Stimulated activated CD8-positive, alpha-beta memory T cell treated with anti-CD3 and anti-CD28 coated beads, Interleukin-4, amount 100 ng/mL, for 1 hour (primary cell): ENCODE results near the gene GSTM4.
"Not testable (repeated sequence)": the region's sequence is repeated elsewhere in the genome, so short reads cannot be mapped to it uniquely, and the experiment has no call there.

Experiments
- DNase-seq, 2 donors: peaks; one replicate each; pipeline ENCODE4 v3.0.0-alpha.2; 2020; ENCODE audit warnings: low read depth in 2 of 2, low spot score in 1 of 2

Gene GSTM4

DNA sequence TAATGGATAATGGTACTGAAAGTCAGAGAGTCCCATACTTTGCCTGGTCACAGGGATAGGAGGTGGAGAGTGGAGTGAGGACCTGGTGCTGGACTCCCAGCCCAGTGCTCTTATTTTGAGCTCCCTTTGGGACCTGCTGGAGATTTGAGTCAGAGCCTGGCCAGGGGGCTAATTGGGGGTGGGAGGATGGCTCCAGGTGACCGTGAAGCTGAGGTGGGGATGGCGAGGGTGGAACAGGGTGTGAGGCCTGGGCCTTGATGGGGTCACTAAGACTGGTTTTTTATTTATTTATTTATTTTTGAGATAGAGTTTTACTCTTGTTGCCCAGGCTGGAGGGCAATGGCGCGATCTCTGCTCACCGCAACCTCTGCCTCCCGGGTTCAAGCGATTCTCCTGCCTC lies 18.5 kb upstream of the GSTM4 start:
- DNase-seq = no peak

DNA sequence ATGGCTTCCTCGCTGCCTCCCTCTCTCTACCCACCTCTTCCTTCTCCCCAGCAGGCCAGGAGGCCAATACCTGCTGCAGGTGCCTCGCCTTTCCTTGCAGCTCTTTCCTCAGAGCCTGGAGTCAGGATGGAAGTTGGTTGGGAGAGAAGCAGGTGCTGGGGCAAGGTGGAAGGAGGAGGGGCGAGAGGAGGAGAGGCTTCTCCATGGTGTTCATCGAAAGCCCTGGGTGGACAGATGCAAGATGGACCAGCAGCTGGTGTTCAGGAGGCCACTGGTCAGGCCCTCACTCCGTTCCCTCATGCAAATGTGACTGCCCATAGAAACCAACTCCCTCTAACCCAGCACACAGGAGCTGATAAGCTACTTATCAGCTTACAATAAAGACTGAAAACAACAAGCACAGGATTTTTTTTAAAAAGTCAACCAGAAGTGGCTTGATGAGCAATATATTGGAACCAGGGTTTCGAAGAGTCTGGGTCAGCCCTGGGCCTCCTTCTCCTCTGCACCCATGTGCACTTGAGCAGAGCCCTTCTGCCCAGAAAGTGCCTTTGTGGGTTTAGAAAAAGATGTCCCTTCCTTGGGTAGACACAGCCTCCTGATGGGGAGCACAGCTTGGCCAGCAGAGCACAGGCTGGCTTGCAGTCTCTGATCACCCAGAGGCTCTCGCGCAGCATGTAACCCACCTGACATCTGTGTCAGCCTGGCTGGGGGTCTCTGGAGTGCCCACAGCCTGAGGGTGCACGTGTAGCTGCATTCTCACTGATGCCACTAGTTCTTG lies 16.6 kb upstream of the GSTM4 start:
- no peak for DNase-seq

DNA sequence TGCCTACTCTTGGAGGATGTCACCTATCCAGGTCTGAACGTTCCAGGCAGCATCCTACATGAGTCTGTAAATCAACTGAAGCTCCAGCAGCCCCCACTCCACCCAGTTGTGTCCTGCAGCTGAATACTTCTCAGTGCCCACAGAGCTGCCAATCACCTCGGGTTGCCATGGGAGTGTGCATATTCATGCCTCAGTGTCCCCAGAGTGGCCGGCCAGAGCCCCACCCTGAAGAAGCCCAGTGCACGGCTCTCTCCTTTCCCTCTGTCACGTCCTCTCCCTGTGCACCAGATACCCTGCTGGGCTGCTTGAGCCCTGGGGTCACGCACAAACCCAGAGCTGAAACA lies 16.1 kb upstream of the GSTM4 start:
- no peak for DNase-seq

DNA sequence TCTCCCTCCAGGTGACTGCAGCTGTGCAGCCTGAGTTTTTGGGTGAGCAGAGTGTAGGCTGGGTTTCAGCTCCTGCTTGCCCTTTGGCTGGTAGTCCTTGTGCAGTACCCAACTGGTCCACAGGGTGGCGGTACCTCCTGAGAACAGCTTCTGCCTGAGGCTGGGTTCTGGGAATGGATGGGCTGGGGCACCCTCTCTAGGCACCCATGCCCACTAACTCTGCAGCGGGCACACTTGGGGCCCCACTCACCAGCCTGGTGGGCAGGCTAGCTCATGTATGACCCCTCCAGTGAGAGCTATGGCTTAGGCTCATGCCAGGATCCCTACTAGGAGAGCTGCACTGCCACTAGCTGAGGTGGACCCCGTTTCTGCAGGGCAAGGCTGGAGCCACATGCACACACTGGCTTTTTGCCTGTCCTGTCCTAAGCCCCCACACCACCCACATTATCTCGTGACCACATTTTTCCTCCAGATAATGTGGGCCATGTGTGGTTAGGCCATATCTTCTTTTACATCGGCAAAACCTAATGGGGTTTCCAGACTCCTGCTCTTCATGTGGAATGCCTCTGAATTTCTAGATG lies 15.5 kb upstream of the GSTM4 start:
- peak; percentile 83 to 91 for DNase-seq

DNA sequence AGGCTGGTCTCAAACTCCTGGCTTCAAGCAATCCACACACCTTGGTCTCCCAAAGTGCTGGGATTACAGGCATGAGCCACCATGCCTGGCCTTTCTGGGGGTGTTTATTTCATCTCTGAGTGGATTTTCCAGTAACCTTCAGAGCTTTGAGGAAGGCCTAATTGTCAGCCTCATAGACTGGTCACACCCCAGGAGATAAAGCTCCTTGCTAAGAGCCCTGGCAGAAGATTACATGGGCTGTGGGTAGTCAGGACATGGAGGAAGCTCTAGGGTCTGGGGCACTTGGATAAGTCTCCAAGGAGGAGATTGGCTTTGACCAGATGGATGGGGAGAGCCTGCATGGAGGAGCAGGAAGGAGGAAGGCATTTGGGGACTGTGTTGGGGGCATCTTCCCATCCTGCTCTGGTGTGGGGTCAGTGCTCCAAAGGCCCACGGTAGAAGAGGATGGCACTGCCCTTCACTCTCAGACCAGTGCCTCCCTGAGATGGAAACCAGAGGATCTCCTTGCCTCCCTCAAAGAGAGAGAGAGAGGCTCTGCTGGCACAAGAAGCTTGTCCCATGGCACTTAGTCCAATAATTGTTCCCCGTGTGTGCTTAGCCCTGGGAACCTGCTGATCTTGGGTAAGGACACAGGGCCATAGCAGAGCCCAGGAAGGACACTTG lies 14.7 kb upstream of the GSTM4 start:
- no peak for DNase-seq

DNA sequence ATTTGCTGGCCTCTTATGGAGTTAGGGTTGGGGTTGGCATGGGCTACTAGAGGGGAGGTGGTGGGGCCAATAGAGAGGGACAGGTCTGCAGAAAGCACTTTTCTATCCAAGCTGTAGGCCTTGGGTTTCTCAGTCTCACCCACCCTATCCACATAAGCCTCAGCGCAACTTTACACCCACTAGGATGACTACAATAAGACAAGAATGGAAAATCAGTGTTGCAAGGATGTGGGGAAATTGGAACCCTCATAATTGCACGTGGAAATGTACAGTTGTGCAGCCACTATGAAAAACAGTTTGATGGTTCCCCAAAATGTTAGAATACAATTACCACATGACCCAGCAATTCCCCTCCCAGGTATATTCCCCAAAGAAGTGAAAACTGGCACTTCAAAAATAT lies 14.0 kb upstream of the GSTM4 start:
- no peak for DNase-seq

DNA sequence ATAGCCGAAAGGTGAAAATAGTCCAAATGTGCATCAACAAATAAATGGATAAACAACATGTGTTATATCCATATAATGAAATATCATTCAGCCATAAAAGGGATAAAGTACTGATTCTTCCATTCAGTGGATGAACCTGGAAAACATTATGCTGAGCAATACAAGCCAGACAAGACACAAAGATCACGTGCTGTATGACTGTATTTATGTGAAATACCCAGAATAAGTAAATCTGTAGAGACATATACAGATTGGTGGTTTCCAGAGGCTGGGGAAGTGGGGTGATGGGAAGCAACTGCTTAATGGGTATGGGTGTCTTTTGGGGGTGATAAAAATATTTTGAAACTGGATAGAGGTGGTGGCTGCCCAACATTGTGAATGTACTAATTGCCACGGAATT lies 13.3 kb upstream of the GSTM4 start:
- DNase-seq = no peak

DNA sequence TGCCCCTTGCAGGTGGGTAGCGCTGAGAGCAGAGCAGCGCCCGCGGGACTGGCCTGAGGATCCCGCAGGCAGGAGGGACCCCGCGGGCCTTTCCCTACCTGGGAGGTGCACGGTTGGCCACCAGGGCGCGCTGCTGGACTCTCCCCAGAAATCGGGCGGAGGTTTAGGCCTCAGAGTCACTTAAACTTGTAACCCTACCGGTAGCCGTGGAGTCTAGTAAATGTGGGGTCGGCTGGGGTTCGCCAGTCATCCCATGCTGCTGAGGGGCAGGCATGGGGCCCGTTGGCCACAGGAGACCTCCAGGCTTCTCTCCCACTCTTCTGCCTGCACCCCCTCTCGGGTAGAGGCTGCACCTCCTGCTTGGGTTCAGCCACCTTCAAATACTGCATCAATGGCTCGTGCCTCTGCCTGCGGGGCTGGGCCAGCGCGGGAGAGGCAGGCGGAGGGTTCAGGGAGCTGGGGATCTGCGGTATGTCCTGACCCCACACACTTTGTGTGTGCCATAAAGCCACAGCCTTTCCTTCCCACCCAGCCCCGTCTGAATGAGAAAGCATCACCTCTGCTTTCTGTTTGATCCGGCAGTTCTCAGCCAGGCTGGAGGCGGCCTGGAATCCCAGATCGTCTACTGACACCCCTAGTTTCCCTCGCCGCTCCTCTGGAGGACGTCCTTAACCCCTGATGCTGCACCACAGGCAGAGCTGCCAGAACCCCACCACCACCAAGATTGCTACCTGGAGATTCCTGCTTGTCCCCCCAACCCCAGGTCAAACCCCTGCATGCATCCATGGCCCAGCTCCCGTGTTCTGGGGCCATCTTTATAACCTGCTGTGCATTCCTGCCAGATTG lies 12.3 kb upstream of the GSTM4 start:
- DNase-seq = peak; percentile 77

DNA sequence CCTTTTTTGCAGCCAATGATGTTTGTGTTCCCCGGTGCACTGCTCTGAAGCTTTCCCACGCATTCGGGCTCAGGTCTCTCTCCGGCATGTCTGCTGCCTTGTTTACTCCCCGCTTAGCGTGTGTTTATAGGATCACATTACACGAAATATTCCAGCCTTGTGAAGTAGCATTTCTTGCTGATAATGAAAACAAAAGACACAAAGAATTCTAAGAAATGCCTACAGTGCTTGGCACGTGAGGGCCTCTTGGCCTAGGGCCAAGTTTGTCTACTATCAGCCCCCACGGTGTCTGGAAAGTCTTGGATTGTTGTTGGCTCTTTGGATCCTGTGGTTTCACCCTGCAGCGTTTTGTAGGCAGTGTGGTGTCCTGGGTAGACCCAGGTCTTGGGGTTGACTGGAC lies 11.2 kb upstream of the GSTM4 start:
- DNase-seq = no peak

DNA sequence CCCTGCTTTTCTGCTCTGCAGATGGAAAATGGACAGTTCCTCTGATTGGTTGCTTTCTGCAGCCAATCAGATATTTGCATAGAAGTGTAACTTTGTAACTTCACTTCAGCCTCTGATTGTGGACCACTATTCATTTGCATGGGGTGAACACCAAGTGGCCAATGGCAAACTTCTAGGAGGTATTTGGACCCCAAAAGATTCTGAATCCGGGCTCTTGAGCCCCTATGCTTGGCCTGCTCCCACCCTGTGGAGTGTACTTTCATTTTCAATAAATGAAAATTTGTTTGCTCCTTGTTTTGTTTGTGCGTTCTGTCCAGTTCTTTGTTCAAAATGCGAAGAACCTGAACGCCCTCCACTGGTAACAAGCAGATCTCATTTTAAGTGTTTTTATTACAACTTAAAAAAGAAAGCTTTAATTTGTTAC lies 6.4 kb upstream of the GSTM4 start:
- no peak for DNase-seq

DNA sequence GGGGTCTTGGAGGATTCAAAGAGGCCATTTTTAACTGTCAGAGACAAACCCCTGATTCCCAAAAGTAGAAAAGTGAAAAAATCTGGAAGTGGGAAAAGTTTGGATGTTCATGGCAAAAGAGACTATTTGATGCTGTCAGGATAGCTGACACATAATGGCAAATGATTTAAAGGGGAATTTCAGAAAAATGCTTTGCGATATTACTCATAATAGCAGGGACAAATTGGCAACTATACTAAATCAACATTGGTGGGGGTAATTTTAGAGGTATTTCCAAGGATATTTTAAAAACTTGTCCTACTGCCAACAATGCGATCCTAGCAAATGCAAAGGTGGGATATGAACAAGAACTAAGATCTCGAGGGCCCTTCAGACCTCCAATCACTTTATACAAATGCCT lies 5.3 kb upstream of the GSTM4 start:
- DNase-seq = no peak

DNA sequence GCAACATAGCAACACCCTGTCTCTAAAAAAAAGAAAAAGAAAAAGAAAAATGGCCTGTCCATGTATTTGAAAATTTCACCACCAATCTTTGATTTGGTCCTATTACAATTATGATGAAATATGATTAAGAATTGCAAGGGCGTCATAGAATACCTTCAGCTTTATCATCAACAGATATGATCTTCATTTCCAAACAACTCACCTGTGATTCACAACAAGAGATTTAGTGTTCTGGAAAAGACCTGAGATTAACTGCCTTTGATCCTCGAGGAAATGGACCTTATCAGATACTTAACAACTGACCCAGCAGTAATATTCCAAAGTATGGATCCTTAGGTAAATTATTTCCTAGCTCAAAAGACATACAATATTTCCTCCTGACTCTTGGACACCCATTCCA lies 3.5 kb upstream of the GSTM4 start:
- DNase-seq = no peak

DNA sequence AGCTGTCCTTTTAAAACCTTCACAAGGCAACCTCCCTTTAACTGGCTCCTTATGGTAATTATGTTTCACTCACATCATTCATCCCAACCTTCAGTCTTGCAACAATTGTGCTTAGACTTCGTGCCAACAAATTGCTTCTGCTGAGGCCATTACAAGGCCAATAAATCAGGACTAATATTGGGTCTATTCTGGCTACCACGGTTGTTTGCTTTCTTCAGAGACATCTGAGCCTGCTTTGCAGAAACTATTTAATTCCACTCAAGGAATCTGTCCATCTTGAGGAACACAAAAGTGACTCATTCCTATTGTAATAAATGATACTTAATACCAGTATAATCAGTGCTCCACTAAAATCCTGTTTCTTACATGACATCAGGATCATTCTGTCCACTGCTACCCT lies 2.6 kb upstream of the GSTM4 start:
- no peak for DNase-seq

DNA sequence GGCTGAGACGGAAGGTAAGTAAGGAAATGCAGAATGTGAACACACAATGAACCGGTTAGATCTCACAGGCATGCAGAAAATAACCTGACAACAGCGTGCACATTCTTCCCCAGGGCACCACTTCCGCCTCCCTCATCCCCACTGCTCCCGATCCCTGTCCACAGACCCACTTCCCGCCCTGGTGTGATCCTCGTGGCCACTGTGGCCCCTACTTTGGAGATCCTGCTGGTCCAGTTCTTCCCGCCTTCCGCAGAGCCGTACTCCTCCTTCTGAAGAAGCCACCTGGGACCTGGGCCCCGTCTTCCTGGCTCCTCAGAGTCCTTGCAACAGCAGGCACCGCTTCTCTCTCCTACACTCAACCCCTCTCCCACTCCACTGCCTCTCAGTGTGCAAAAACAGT lies 1.4 kb upstream of the GSTM4 start:
- DNase-seq = no peak

DNA sequence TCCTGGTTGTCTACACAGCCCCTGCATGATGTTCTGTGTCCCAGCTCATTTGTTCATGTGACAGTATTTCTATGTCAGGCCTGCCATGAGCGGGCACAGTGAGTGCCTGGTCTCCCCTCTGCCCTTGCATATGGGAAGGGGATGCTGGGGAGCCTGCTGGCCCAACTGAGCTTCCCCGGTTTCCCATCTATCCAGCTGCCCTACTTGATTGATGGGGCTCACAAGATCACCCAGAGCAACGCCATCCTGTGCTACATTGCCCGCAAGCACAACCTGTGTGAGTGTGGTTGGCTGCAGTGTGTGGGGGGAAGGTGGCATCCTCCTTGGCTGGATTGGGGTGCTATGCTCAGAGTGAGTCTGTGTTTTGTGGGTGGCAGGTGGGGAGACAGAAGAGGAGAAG lies 1.5 kb downstream of the GSTM4 start:
- DNase-seq = no peak

DNA sequence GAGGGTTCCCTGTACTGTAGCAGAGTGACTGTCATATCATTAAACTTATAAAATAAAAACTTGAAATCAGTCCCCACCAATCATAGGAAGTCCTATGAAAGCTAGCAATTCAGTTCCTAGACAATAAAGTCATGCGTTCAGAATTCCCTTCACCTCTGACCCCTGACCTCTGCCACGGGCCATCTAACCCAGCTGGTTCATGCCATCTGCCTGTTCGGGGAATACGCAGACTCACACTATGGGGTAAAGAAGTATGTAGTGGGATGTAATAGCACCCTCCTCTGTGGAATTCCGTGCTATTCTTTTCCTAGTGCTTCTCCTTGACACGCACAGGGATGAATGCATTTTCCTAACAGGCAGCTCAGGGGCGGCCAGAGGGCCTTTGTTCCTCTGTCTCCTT lies 2.1 kb downstream of the GSTM4 start:
- DNase-seq = no peak

DNA sequence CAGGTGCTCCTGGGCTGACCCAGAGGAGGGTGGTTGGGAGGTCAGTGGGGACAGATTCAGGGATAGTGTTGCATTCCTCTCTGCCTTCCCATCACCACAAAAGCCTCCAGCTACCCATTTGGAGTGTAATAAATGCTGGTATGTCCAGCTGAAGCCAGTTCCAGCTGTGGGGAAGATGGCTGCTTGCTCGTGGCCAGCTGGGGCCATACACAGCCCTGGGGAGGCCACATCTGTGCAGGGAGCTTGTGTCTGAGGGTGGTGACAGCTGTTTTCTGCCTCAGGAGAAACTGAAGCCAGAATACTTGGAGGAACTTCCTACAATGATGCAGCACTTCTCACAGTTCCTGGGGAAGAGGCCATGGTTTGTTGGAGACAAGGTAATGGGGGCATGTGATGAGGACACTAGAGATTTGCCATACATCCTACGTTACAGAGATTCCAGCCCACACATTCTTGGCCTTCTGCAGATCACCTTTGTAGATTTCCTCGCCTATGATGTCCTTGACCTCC lies 2.7 kb downstream of the GSTM4 start:
- no peak for DNase-seq

DNA sequence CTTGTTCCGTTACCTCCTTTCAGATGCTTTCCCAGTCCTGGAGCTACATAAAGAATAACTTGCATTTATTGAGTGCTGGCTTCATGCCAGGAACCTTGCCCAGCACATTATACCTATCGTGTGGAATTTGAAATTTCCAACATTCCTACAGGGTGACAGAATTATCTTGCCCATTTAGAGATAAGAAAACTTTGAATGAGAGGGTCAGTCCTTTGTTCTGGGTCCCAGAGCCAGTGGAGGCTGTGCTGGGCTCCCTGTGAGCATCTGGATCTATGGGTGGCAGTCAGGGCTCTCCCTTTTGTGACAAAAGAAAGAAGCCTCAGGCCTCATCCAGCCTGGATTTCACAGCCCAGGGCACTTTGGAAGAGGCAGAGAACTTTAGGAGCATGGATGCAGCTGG lies 3.2 kb downstream of the GSTM4 start:
- no peak for DNase-seq

DNA sequence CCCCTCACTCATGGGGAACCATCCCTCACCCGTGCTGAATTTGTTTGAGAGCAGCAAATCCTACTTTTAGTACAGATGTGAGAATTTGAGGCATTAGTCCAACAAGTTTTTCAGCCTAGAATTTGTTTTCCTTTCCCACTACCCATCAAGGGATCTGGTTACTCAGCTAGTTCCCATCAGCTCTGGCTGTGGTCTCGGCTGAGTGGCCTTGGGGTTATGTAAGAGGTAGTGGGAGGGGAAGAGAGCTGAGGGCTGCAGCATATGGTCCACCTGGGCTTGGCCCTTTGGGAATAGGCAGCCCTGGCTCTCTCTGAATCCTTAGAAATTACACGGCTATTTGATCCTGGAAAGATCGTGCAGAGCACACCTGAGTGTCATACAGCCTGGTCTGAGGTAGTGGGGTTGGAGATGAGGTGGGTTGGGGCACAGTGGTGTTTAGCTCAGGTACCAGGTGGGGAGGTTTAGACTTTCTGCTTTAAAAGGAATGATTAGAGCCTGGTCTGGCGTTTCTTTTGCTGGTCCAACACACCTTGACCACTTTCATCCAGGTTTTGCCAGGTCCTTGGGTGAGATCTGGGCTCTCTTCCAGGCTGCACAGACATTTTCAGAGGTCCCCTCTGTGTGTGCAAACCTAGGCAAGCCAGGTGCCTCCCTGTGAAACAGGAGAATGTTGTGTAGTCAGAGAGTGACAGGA lies 4.2 kb downstream of the GSTM4 start:
- no peak for DNase-seq

DNA sequence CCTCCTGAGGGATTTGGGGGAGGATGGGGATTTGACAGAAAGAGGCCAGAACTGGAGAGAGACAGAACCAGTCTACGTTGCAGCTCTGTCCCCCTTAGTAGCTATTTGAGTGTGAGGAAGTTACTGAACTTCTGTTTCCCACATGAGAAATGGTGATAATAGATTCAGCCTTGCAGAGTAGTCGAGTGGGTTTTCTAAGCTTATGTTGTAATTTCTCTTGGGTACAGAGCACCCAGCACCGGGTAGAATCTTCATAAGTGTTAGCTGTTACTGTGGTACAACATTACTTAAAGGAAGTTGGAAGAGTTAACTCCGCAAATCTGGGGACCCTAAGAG lies 4.8 kb downstream of the GSTM4 start:
- DNase-seq = not testable (repeated sequence)

DNA sequence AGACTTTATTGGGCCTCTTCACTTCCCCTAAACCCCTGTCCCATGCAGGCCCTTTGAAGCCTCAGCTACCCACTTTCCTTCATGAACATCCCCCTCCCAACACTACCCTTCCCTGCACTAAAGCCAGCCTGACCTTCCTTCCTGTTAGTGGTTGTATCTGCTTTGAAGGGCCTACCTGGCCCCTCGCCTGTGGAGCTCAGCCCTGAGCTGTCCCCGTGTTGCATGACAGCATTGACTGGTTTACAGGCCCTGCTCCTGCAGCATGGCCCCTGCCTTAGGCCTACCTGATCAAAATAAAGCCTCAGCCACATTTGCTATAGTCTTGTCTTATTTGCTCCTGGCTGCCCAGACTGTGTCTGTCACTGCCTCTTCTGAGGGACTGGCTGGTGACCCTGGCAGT lies 5.5 kb downstream of the GSTM4 start:
- DNase-seq = no peak
